Measurements from ENCODE around the gene CIT.

CIT gene

GRCh38 chr12:119692410-119692809 is 184.7 kb downstream of the CIT start:
- no peak for DNase-seq

- no peak for DNase-seq
Observed at GRCh38 chr12:119691202-119691810, 185.8 kb downstream of the CIT start.

- no peak for DNase-seq
Observed at GRCh38 chr12:119689935-119690500, 187.1 kb downstream of the CIT start.

- no peak for DNase-seq
Observed at GRCh38 chr12:119687879-119688278, 189.2 kb downstream of the CIT start.

GRCh38 chr12:119687406-119687805 is 189.7 kb downstream of the CIT start:
- no peak for DNase-seq

- DNase-seq: no peak
Observed at GRCh38 chr12:119686776-119687175, 190.3 kb downstream of the CIT start.

- no peak for DNase-seq
Observed at GRCh38 chr12:119686355-119686754, 190.8 kb downstream of the CIT start.

GRCh38 chr12:119685375-119685774 is 191.7 kb downstream of the CIT start:
- DNase-seq: no peak

GRCh38 chr12:119684711-119685369 is 192.3 kb downstream of the CIT start:
- DNase-seq: no peak

- DNase-seq: no peak
Observed at GRCh38 chr12:119683816-119684215, 193.3 kb downstream of the CIT start.

GRCh38 chr12:119683413-119683812 is 193.7 kb downstream of the CIT start:
- DNase-seq: no peak

- DNase-seq: no peak
Observed at GRCh38 chr12:119682639-119683252, 194.4 kb downstream of the CIT start.

GRCh38 chr12:119681728-119682638 is 195.1 kb downstream of the CIT start:
- DNase-seq: no peak

- no peak for DNase-seq
Observed at GRCh38 chr12:119681111-119681510, 196.0 kb downstream of the CIT start.

GRCh38 chr12:119679490-119679889 is 197.6 kb downstream of the CIT start:
- no peak for DNase-seq

- no peak for DNase-seq
Observed at GRCh38 chr12:119679081-119679480, 198.0 kb downstream of the CIT start.

GRCh38 chr12:119678459-119678858 is 198.7 kb downstream of the CIT start:
- DNase-seq: no peak

GRCh38 chr12:119676573-119676972 is 200.5 kb downstream of the CIT start:
- no peak for DNase-seq

- DNase-seq: no peak
Observed at GRCh38 chr12:119676022-119676421, 201.1 kb downstream of the CIT start.

- DNase-seq: no peak
Observed at GRCh38 chr12:119674560-119674959, 202.6 kb downstream of the CIT start.

- DNase-seq: no peak
Observed at GRCh38 chr12:119673634-119674033, 203.5 kb downstream of the CIT start.

- no peak for DNase-seq
Observed at GRCh38 chr12:119672194-119672593, 204.9 kb downstream of the CIT start.

- no peak for DNase-seq
Observed at GRCh38 chr12:119671070-119671469, 206.1 kb downstream of the CIT start.
